Upper lobe of left lung (tissue), 4 donors: ENCODE results near the gene TFG.

ENCODE experiments used
- CTCF ChIP-seq, 6 experiments: fragments of 450-650 bp in 4 of 6; fragments of 200-600 bp in 2 of 6; sonication (generic) in 2 of 6; IDR thresholded peaks; one replicate each; pipeline ENCODE4 v1.5.1; 2016 to 2019; ENCODE audit warnings: antibody characterized with exemption in 6 of 6
- EP300 ChIP-seq, 4 donors: sonication (generic); formaldehyde crosslinking; IDR thresholded peaks; one replicate each; pipeline ENCODE4 v1.5.1; 2017; ENCODE audit warnings: antibody characterized with exemption in 4 of 4, control low read depth in 2 of 4
- POLR2A ChIP-seq, 4 donors: fragments of 450-650 bp; IDR thresholded peaks; one replicate each; pipeline ENCODE4 v1.5.1; 2016 to 2017; ENCODE audit warnings: antibody characterized with exemption in 4 of 4, mild to moderate bottlenecking in 2 of 4
- POLR2AphosphoS5 ChIP-seq, 2 donors: sonication (generic); formaldehyde crosslinking; IDR thresholded peaks; one replicate each; pipeline ENCODE4 v1.5.1; 2017; ENCODE audit warnings: antibody characterized with exemption in 2 of 2

DNA sequence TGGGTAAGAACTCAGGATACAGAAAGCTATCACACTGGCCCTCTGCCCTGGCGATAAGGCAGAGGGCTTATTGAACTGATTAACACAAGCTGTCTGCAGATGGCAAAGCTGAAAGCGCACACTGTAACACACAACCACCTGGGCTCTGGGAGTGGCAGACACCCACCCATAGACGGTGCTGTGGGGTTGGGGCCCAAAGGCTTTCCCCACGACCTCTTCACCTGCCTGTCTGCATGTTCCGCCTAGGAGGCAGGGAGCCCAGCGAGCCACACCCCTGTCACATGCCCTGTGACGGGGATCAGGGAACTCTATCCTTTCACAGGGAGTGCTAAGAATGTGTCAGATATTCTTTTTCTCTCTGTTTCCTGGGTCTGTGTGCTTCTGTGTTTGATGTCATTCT lies 12.1 kb upstream of the TFG start:
- TF ChIP-seq CTCF (IDR thresholded peaks at IDR 0.05) (no peak), EP300 (IDR thresholded peaks at IDR 0.05) (no peak), POLR2A (IDR thresholded peaks at IDR 0.05) (no peak), POLR2AphosphoS5 (IDR thresholded peaks at IDR 0.05) (no peak)
